HUES6 (cell line): Measurements from ENCODE around the gene MICU2.

Experiments
- H3K27ac ChIP-seq: 2 replicates; pipeline ENCODE4 v1.7.0; 2013; ENCODE audit warnings: low read depth, mild to moderate bottlenecking, low read length, inconsistent platforms
- H3K27me3 ChIP-seq: 2 replicates; pipeline ENCODE4 v1.6.1; 2013; ENCODE audit warnings: low read length; ENCODE audit not compliant: control insufficient read depth, insufficient read depth
- H3K36me3 ChIP-seq: 2 replicates; pipeline ENCODE4 v1.6.1; 2013; ENCODE audit warnings: low read length; ENCODE audit not compliant: control insufficient read depth, insufficient read depth
- H3K4me1 ChIP-seq: 2 replicates; pipeline ENCODE4 v1.6.1; 2013; ENCODE audit warnings: low read length; ENCODE audit not compliant: control insufficient read depth, insufficient read depth
- H3K4me3 ChIP-seq: 2 replicates; pipeline ENCODE4 v1.5.1; 2013; ENCODE audit warnings: low read depth, low read length
- H3K9ac ChIP-seq: one replicate; pipeline ENCODE4 v1.6.1; 2013; ENCODE audit warnings: mild to moderate bottlenecking, low read length
- H3K9me3 ChIP-seq: 2 replicates; pipeline ENCODE4 v1.6.1; 2013; ENCODE audit warnings: low read depth, low read length; ENCODE audit not compliant: control insufficient read depth, insufficient read depth

Gene MICU2

DNA sequence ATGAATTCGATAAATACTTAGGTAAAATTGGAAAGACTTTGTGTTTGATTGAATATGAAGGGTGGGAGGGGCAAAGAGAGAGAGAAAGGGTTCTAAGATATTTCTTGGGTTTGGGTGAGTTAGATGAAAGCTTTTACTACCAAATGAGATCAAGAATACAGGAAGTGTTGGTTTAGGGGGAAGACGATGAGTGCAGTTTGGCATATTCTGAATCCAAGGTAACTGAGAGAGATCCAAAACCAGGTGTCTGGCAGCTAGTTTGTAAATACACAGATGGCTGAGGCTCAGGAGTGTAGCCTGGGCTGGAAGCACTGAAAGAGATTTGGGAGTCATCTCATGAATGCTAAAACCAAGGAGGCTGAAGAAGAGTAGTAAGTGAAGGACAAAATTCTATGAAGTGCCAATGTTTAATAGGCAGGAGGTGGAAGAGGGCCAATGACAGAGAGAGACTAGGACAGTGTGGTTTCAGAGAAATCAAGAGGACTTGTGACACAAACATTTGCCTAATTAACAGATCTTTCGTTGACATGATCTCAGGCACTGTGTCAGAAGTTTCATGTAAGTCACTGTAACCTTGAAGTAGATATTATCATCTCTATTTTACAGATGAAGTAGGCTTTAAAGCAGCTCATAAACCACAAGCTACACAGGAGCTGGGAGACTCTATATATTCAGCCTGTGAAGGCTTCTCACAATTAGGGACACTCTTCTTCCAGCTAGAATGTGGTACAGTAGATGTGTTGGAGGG, 74.7 kb downstream of the MICU2 start:
- no peak overlapping the region for H3K4me3 ChIP-seq
- H3K9me3 ChIP-seq: no peaks in the 10 kb centered on the region
- H3K4me1 ChIP-seq: no peaks in the 10 kb centered on the region
- no peaks in the 10 kb centered on the region for H3K36me3 ChIP-seq
- no peak overlapping the region for H3K27ac ChIP-seq
- no peak overlapping the region for H3K9ac ChIP-seq
- H3K27me3 ChIP-seq: no peaks in the 10 kb centered on the region

DNA sequence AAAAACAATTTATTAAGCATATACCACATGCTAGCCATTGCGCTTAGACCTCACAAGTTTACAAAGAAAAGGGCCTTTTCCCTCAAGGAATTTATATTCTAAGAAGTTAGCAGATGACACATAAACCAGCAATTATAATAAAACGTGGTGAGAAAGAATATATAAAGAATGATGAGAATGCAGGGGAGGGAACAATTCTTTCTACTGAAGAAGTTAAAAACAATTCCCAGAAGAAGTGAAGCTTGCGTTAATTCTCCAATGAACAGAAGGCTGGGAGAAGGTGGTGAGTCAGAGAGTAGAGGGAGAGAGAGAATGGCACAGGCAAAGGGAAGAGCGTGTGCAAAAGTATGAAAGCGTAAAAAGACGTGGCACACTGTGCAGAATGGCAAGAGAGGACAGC, 75.4 kb downstream of the MICU2 start:
- no peaks in the 10 kb centered on the region for H3K9me3 ChIP-seq
- no peak overlapping the region for H3K27ac ChIP-seq
- H3K27me3 ChIP-seq: no peaks in the 10 kb centered on the region
- H3K4me1 ChIP-seq: no peaks in the 10 kb centered on the region
- H3K4me3 ChIP-seq: no peak overlapping the region
- no peaks in the 10 kb centered on the region for H3K36me3 ChIP-seq
- H3K9ac ChIP-seq: no peak overlapping the region

DNA sequence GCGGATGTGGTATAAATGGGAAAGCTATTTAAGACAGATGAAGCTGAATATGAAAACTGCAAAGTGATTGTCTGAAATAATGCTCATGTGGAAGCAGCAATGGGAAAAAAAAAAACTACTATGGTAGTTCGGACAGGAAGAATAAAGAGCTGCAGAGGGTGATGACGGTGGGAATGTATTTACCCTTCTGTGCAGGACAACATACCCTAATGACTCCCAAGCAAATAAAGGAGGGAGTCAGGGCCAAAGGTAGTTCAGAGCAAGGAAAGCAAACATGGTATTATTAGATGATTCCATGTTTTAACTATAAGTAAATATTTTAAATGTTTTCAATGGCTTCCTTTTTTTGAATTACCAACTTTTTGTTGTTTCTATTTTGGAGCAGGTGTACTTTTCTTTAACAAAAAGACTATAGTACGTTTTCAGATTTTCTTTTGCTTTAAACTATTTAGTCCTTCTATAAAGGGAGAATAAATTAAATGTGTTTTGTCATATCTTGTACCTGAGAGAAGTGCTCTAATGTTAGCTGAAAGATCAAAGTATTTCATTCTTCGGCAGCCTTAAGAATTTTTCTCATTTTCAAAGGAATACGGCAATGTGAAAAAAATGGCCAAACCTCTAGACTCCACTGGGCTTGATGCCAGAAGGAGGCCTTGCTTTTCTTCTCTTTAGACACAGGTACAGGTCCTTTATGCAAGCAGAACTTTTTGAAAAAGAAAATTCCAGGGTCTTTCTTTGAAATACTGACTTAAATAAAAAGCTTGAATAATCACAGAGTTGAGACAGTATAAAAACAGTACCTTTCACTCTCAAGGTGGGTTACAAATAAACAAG, 77.0 kb downstream of the MICU2 start:
- Histone ChIP-seq H3K4me3 (no peak overlapping the region), H3K9ac (no peak overlapping the region), H3K9me3 (no peaks in the 10 kb centered on the region), H3K27ac (no peak overlapping the region), H3K36me3 (no peaks in the 10 kb centered on the region; the same call in 1 of the 2 replicates), H3K27me3 (no peaks in the 10 kb centered on the region), H3K4me1 (no peaks in the 10 kb centered on the region)

DNA sequence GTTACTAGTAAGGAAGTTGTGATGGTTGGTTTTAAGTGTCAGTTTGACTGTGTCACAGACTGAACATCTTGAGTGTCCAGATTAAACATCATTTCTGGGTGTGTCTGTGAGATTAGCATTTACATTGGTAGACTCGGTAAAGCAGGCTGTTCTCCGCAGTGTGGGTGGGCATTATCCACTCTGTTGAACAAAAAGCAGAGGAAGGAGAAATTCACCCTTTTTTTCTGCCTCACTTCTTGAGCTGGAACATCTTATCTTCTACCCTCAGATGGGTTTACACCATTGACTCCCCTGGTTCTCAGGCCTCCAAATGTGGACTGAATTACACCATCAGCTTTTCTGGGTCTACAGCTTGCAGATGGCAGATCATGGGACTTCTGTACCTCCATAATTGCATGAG, 81.1 kb downstream of the MICU2 start:
- Histone ChIP-seq H3K4me3 (no peak overlapping the region), H3K27me3 (no peaks in the 10 kb centered on the region), H3K27ac (no peak overlapping the region), H3K36me3 (peaks cover 3% of the 10 kb centered on the region; the same call in 1 of the 2 replicates), H3K9me3 (no peaks in the 10 kb centered on the region), H3K4me1 (no peaks in the 10 kb centered on the region), H3K9ac (no peak overlapping the region)

DNA sequence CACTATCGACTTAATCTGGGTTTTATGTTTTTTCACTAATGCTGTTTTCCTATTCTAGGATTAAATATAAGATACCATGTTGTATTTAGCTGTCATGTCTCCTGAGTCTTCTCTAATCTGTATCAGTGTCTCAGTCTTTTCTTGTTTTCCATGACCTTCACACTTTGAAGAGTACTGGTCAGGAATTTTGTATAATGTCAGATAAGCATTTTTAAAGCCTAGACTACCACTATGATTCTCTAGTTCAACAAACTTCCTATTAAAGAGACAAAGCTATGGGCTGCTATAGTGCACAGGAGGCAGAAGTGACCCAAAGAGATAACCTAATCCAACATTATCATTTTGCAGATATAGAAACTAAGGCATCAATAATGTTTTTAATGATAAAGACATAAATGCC, 81.8 kb downstream of the MICU2 start:
- peaks cover 3% of the 10 kb centered on the region; the same call in 1 of the 2 replicates for H3K36me3 ChIP-seq
- no peaks in the 10 kb centered on the region for H3K9me3 ChIP-seq
- no peak overlapping the region for H3K9ac ChIP-seq
- no peaks in the 10 kb centered on the region for H3K4me1 ChIP-seq
- H3K27me3 ChIP-seq: no peaks in the 10 kb centered on the region
- H3K27ac ChIP-seq: no peak overlapping the region
- no peak overlapping the region for H3K4me3 ChIP-seq

DNA sequence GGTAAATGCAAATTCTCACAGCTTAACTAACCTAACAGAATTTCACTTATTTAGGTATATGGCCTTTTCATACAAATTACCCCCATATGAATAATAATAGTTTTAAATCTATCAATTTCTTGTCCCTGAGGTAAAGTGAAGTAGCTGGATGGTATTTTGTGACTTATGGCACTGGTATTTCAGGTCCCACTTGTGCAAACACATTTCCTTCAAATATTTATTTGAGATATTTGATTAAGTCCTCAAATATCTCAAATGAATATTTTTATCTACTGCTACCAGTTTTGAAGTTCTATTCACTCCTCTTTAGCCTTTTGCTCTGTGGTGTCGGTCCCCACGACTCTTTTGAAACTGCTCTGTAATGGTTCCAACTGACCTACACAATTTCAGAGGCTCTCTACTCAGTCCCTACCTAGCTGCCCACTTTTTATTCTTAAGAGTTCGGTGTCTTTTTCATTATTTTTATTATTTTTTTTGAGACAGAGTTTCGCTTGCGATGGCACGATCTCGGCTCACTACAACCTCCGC, 85.3 kb downstream of the MICU2 start:
- Histone ChIP-seq H3K9me3 (no peaks in the 10 kb centered on the region), H3K27me3 (no peaks in the 10 kb centered on the region), H3K4me1 (no peaks in the 10 kb centered on the region), H3K36me3 (peaks cover 8% of the 10 kb centered on the region), H3K4me3 (no peak overlapping the region), H3K27ac (no peak overlapping the region), H3K9ac (no peak overlapping the region)

DNA sequence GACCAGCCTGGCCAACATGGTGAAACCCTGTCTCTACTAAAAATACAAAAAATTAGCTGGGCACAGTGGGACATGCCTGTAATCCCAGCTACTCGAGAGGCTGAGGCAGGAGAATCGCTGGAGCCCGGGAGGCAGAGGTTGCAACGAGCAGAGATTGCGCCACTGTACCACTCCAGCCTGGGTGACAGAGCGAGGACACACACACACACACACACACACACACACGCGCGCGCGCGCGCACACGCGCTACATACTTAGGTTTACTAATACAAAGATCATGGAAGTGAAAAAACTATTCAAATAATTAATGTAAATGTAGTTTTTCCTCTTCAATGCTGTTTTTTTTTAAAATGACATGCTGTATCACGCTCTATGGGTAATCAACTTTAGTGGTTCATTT, 86.4 kb downstream of the MICU2 start:
- no peak overlapping the region for H3K4me3 ChIP-seq
- H3K27ac ChIP-seq: no peak overlapping the region
- H3K9me3 ChIP-seq: no peaks in the 10 kb centered on the region
- no peak overlapping the region for H3K9ac ChIP-seq
- no peaks in the 10 kb centered on the region for H3K4me1 ChIP-seq
- H3K27me3 ChIP-seq: no peaks in the 10 kb centered on the region
- peaks cover 10% of the 10 kb centered on the region for H3K36me3 ChIP-seq

DNA sequence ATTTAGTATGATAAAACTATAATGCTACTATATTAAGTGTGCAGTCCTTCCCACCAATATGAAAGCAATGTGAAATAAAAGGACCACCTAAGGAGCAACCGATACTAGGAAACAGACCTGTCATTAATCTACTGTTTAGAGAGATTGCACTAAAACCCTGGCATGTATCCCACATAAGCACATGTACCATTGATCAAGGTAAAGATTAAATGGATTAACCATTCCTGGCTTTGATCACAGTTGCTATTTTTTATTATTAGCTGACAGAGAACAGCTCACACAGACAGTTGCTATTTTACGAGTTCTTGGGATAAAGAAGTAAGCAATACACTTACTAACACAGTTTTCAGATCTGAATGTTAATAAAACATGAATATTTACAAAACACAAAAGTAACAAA, 87.2 kb downstream of the MICU2 start:
- no peak overlapping the region for H3K27ac ChIP-seq
- no peak overlapping the region for H3K9ac ChIP-seq
- no peaks in the 10 kb centered on the region for H3K27me3 ChIP-seq
- H3K9me3 ChIP-seq: no peaks in the 10 kb centered on the region
- H3K4me1 ChIP-seq: no peaks in the 10 kb centered on the region
- no peak overlapping the region for H3K4me3 ChIP-seq
- H3K36me3 ChIP-seq: peaks cover 11% of the 10 kb centered on the region

DNA sequence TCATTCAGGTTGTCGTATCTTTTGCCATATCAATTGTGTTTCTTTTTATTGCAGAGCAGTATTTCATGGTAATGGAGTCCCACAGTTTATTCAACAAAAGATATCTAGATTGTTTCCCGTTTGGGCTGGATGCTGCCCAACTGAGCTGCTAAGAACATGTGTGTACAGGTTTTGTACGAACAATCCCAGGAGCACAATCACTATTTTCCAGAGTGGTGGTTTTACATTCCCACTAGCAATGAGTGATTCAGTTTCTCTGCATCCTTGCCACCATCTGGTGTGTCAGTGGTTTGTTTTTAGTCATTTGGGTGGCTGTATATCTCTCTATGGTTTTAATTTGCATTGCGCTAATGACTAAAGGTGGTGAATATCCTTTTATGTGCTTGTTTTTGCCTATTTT, 92.1 kb downstream of the MICU2 start:
- Histone ChIP-seq H3K4me3 (no peak overlapping the region), H3K27me3 (no peaks in the 10 kb centered on the region)

DNA sequence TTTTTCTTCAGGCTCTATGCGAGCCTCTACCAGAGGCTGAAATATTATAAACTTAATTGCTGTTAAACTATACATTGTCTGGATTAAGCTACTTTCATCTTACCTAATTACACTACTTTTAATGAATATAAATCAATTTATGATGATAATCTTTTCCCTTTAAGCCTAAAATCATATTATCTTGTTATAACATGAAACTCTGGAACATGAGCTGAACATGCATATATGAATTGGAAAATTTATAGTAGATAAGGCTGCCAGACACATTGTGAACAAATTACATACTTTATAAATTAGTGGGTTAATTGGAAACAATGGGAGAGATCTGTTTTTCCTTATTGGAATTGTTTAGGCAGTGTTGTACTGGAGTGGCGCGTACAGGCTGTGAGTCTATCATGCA, 99.6 kb downstream of the MICU2 start:
- Histone ChIP-seq H3K36me3 (peaks cover 14% of the 10 kb centered on the region), H3K9me3 (no peaks in the 10 kb centered on the region), H3K9ac (no peak overlapping the region), H3K4me1 (no peaks in the 10 kb centered on the region), H3K4me3 (no peak overlapping the region), H3K27ac (no peak overlapping the region), H3K27me3 (no peaks in the 10 kb centered on the region)

More for the DNA sequence above, 92.1 kb downstream of the MICU2 start:
- H3K27ac ChIP-seq: no peak overlapping the region
- no peaks in the 10 kb centered on the region for H3K4me1 ChIP-seq
- H3K9me3 ChIP-seq: no peaks in the 10 kb centered on the region
- peaks cover 25% of the 10 kb centered on the region for H3K36me3 ChIP-seq
- no peak overlapping the region for H3K9ac ChIP-seq

DNA sequence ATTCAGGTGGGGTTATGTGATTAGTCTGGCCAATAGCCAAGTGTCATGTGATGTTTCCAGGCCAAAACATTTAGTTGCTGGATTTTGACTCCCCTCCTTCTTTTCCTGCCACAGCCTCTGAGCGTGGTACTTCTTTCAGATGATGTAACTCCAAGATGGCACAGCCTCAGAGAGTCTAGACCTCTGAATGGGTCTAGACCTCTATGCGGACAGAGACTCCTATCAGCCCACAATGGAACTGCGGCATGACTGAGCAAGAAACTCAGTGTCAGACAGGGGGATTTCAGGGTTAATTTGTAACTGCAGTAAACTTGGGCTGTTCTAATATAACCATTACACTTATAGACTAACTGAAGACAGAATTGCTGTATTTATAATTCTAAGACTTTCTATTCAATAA, 102.3 kb downstream of the MICU2 start:
- Histone ChIP-seq H3K9ac (no peak overlapping the region), H3K9me3 (no peaks in the 10 kb centered on the region), H3K27me3 (no peaks in the 10 kb centered on the region), H3K4me3 (no peak overlapping the region), H3K36me3 (peaks cover 5% of the 10 kb centered on the region; the same call in 1 of the 2 replicates), H3K27ac (no peak overlapping the region), H3K4me1 (no peaks in the 10 kb centered on the region)
